ENCODE measurements around the gene MED23.

Gene MED23

GRCh38 chr6:131602781-131603312 lies 25.2 kb downstream of the MED23 start:
- no peak for FAIRE-seq
- DNase-seq (ENCODE audit: insufficient read length) = no peak
- TF ChIP-seq POLR2AphosphoS5 (IDR thresholded peaks at IDR 0.05; ENCODE audit: low read depth, low read length) (no peak), TAF1 (IDR thresholded peaks at IDR 0.05; ENCODE audit: borderline replicate concordance, low read depth, low read length) (no peak), POLR2A (IDR thresholded peaks at IDR 0.05; ENCODE audit: low read depth, low read length) (no peak)

GRCh38 chr6:131600716-131601115 lies 27.3 kb downstream of the MED23 start:
- no peak for FAIRE-seq
- DNase-seq (ENCODE audit: insufficient read length) = no peak
- no peak for TF ChIP-seq TAF1 (IDR thresholded peaks at IDR 0.05; ENCODE audit: borderline replicate concordance, low read depth, low read length)
- TF ChIP-seq POLR2A (IDR thresholded peaks at IDR 0.05; ENCODE audit: low read depth, low read length) = no peak
- TF ChIP-seq POLR2AphosphoS5 (IDR thresholded peaks at IDR 0.05; ENCODE audit: low read depth, low read length) = no peak

- FAIRE-seq (no peak), DNase-seq (ENCODE audit: insufficient read length) (no peak)
- TF ChIP-seq TAF1 (IDR thresholded peaks at IDR 0.05; ENCODE audit: borderline replicate concordance, low read depth, low read length) (no peak), POLR2A (IDR thresholded peaks at IDR 0.05; ENCODE audit: low read depth, low read length) (no peak), POLR2AphosphoS5 (IDR thresholded peaks at IDR 0.05; ENCODE audit: low read depth, low read length) (no peak)
Measured at GRCh38 chr6:131597446-131597845, 30.6 kb downstream of the MED23 start.

GRCh38 chr6:131594074-131594473 lies 34.0 kb downstream of the MED23 start:
- no peak for DNase-seq (ENCODE audit: insufficient read length)
- FAIRE-seq = no peak
- no peak for TF ChIP-seq POLR2AphosphoS5 (IDR thresholded peaks at IDR 0.05; ENCODE audit: low read depth, low read length)
- TF ChIP-seq TAF1 (IDR thresholded peaks at IDR 0.05; ENCODE audit: borderline replicate concordance, low read depth, low read length) = no peak
- TF ChIP-seq POLR2A (IDR thresholded peaks at IDR 0.05; ENCODE audit: low read depth, low read length) = no peak

- TF ChIP-seq POLR2AphosphoS5 (IDR thresholded peaks at IDR 0.05; ENCODE audit: low read depth, low read length) = no peak
- no peak for TF ChIP-seq TAF1 (IDR thresholded peaks at IDR 0.05; ENCODE audit: borderline replicate concordance, low read depth, low read length)
- TF ChIP-seq POLR2A (IDR thresholded peaks at IDR 0.05; ENCODE audit: low read depth, low read length) = no peak
- DNase-seq (ENCODE audit: insufficient read length) = no peak
- no peak for FAIRE-seq
Measured at GRCh38 chr6:131592935-131593334, 35.1 kb downstream of the MED23 start.

GRCh38 chr6:131588643-131589042 lies 39.4 kb downstream of the MED23 start:
- FAIRE-seq (no peak), DNase-seq (ENCODE audit: insufficient read length) (no peak)
- TF ChIP-seq TAF1 (IDR thresholded peaks at IDR 0.05; ENCODE audit: borderline replicate concordance, low read depth, low read length) = no peak
- no peak for TF ChIP-seq POLR2AphosphoS5 (IDR thresholded peaks at IDR 0.05; ENCODE audit: low read depth, low read length)
- TF ChIP-seq POLR2A (IDR thresholded peaks at IDR 0.05; ENCODE audit: low read depth, low read length) = no peak

GRCh38 chr6:131587909-131588308 lies 40.1 kb downstream of the MED23 start:
- TF ChIP-seq POLR2AphosphoS5 (IDR thresholded peaks at IDR 0.05; ENCODE audit: low read depth, low read length) (no peak), POLR2A (IDR thresholded peaks at IDR 0.05; ENCODE audit: low read depth, low read length) (no peak)
- FAIRE-seq (no peak), DNase-seq (ENCODE audit: insufficient read length) (no peak)

GRCh38 chr6:131586543-131586942 lies 41.5 kb downstream of the MED23 start:
- TF ChIP-seq POLR2AphosphoS5 (IDR thresholded peaks at IDR 0.05; ENCODE audit: low read depth, low read length) (no peak), TAF1 (IDR thresholded peaks at IDR 0.05; ENCODE audit: borderline replicate concordance, low read depth, low read length) (no peak), POLR2A (IDR thresholded peaks at IDR 0.05; ENCODE audit: low read depth, low read length) (no peak)
- no peak for DNase-seq (ENCODE audit: insufficient read length)
- no peak for FAIRE-seq

- FAIRE-seq = no peak
- no peak for DNase-seq (ENCODE audit: insufficient read length)
Measured at GRCh38 chr6:131581523-131581922, 46.5 kb downstream of the MED23 start.

GRCh38 chr6:131575834-131576478 lies 52.1 kb downstream of the MED23 start:
- no peak for FAIRE-seq
- no peak for DNase-seq (ENCODE audit: insufficient read length)
- no peak for TF ChIP-seq POLR2AphosphoS5 (IDR thresholded peaks at IDR 0.05; ENCODE audit: low read depth, low read length)
- TF ChIP-seq POLR2A (IDR thresholded peaks at IDR 0.05; ENCODE audit: low read depth, low read length) = no peak
- no peak for TF ChIP-seq TAF1 (IDR thresholded peaks at IDR 0.05; ENCODE audit: borderline replicate concordance, low read depth, low read length)

More at GRCh38 chr6:131581523-131581922, 46.5 kb downstream of the MED23 start:
- TF ChIP-seq POLR2AphosphoS5 (IDR thresholded peaks at IDR 0.05; ENCODE audit: low read depth, low read length) (no peak), TAF1 (IDR thresholded peaks at IDR 0.05; ENCODE audit: borderline replicate concordance, low read depth, low read length) (no peak), POLR2A (IDR thresholded peaks at IDR 0.05; ENCODE audit: low read depth, low read length) (no peak)

GRCh38 chr6:131574686-131575085 lies 53.4 kb downstream of the MED23 start:
- no peak for DNase-seq (ENCODE audit: insufficient read length)
- TF ChIP-seq TAF1 (IDR thresholded peaks at IDR 0.05; ENCODE audit: borderline replicate concordance, low read depth, low read length) (no peak), POLR2A (IDR thresholded peaks at IDR 0.05; ENCODE audit: low read depth, low read length) (no peak), POLR2AphosphoS5 (IDR thresholded peaks at IDR 0.05; ENCODE audit: low read depth, low read length) (no peak)
- FAIRE-seq = no peak

- TF ChIP-seq POLR2A (IDR thresholded peaks at IDR 0.05; ENCODE audit: low read depth, low read length) (no peak), POLR2AphosphoS5 (IDR thresholded peaks at IDR 0.05; ENCODE audit: low read depth, low read length) (no peak), TAF1 (IDR thresholded peaks at IDR 0.05; ENCODE audit: borderline replicate concordance, low read depth, low read length) (no peak)
- FAIRE-seq = no peak
- DNase-seq (ENCODE audit: insufficient read length) = no peak
Measured at GRCh38 chr6:131574133-131574532, 53.9 kb downstream of the MED23 start.
